ENCODE results near the gene LMX1B. TPM values are rescaled to one million over a fixed set of nuclear protein-coding genes. Genes with fewer than 3 reads are reported as not detected.
"Not testable (repeated sequence)": the region's sequence is repeated elsewhere in the genome, so short reads cannot be mapped to it uniquely, and the experiment has no call there.

The LMX1B gene
- polyA plus RNA-seq, 1 of the 3 experiments (the other 2 are of a cell fraction) = not detected

DNA sequence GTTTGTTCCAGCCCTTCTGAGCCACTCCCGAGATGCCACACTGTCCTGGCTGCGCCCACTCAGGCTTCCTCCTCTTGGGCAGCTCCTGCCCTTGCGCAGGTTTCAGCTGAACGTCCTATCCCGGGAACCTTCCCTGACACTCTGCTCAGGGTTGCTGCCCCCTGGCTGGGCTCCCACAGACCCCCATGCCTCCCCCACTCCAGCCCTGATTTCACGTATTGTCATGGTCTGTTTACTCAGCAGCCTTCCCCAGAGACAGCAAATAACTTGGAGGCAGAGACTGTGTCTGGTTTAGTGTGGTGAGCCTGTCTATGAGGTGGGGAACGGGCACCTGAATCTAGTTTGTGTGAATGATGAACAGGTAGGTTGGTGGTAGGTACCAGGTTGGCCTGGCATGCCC lies 40.4 kb downstream of the LMX1B start:
- Histone ChIP-seq H3K9me3 (no peaks in the 10 kb centered on the region), H3K9me2 (no peaks in the 10 kb centered on the region), H3K79me2 (ENCODE audit: insufficient read depth) (no peaks in the 10 kb centered on the region), H4K20me1 (ENCODE audit: insufficient read depth) (no peaks in the 10 kb centered on the region), H3K27ac (ENCODE audit: low read depth in 2 of 2, low read length in 1 of 2) (no peak overlapping the region), H3K4me1 (ENCODE audit: control insufficient read depth in 1 of 2, insufficient read depth in 2 of 2, low read depth in 1 of 2, low read length in 1 of 2) (no peaks in the 10 kb centered on the region; a peak in 1 of 4 replicates), H3F3A (replicated peaks; ENCODE audit: insufficient read depth) (no peaks in the 10 kb centered on the region), H3K36me3 (replicated peaks in 1 of 2; ENCODE audit: control insufficient read depth in 1 of 2, insufficient read depth in 2 of 2, low read length in 1 of 2) (no peaks in the 10 kb centered on the region), H3K4me3 (ENCODE audit: low read depth in 2 of 2, low read length in 1 of 2) (no peak overlapping the region), H3K4me2 (no peak overlapping the region), H2AFZ (ENCODE audit: low read depth) (no peak overlapping the region), H3K27me3 (ENCODE audit: insufficient read depth) (peaks cover 82% of the 10 kb centered on the region), H3K9ac (no peak overlapping the region)
- DNase-seq = no peak
- no peak for TF ChIP-seq GATA2 (CRISPR knock-in tag; IDR thresholded peaks at IDR 0.05)
- no peak for TF ChIP-seq EZH2phosphoT487 (IDR thresholded peaks at IDR 0.05; ENCODE audit: borderline replicate concordance, low read depth)
- no peak for TF ChIP-seq CHD2 (IDR thresholded peaks at IDR 0.05; ENCODE audit: low read length, partially characterized antibody)
- TF ChIP-seq MXI1 (IDR thresholded peaks at IDR 0.05; ENCODE audit: low read depth, low read length) = no peak
- no peak for TF ChIP-seq EP300 (IDR thresholded peaks at IDR 0.05; ENCODE audit: borderline replicate concordance in 1 of 2, low read depth in 1 of 2, low read length in 1 of 2)
- TF ChIP-seq RCOR1 (IDR thresholded peaks at IDR 0.05; ENCODE audit: low read length) = no peak
- TF ChIP-seq, protein P1, sequence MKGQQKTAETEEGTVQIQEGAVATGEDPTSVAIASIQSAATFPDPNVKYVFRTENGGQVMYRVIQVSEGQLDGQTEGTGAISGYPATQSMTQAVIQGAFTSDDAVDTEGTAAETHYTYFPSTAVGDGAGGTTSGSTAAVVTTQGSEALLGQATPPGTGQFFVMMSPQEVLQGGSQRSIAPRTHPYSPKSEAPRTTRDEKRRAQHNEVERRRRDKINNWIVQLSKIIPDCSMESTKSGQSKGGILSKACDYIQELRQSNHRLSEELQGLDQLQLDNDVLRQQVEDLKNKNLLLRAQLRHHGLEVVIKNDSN (IDR thresholded peaks at IDR 0.05; ENCODE audit: borderline replicate concordance, low read depth) = no peak
- TF ChIP-seq SIN3A (IDR thresholded peaks at IDR 0.05; ENCODE audit: borderline replicate concordance, low read depth, low read length) = no peak
- no peak for TF ChIP-seq FOSL2 (IDR thresholded peaks at IDR 0.05; ENCODE audit: borderline replicate concordance, low read depth)
- TF ChIP-seq, protein P2, sequence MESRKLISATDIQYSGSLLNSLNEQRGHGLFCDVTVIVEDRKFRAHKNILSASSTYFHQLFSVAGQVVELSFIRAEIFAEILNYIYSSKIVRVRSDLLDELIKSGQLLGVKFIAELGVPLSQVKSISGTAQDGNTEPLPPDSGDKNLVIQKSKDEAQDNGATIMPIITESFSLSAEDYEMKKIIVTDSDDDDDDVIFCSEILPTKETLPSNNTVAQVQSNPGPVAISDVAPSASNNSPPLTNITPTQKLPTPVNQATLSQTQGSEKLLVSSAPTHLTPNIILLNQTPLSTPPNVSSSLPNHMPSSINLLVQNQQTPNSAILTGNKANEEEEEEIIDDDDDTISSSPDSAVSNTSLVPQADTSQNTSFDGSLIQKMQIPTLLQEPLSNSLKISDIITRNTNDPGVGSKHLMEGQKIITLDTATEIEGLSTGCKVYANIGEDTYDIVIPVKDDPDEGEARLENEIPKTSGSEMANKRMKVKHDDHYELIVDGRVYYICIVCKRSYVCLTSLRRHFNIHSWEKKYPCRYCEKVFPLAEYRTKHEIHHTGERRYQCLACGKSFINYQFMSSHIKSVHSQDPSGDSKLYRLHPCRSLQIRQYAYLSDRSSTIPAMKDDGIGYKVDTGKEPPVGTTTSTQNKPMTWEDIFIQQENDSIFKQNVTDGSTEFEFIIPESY (IDR thresholded peaks at IDR 0.05; ENCODE audit: borderline replicate concordance, low read depth) = no peak
- no peak for TF ChIP-seq FOXJ3 (CRISPR knock-in tag; IDR thresholded peaks at IDR 0.05)
- TF ChIP-seq JUND (IDR thresholded peaks at IDR 0.05) = no peak
- TF ChIP-seq, protein P3, sequence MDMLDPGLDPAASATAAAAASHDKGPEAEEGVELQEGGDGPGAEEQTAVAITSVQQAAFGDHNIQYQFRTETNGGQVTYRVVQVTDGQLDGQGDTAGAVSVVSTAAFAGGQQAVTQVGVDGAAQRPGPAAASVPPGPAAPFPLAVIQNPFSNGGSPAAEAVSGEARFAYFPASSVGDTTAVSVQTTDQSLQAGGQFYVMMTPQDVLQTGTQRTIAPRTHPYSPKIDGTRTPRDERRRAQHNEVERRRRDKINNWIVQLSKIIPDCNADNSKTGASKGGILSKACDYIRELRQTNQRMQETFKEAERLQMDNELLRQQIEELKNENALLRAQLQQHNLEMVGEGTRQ (IDR thresholded peaks at IDR 0.05; ENCODE audit: borderline replicate concordance, low read depth, low read length) = no peak
- TF ChIP-seq YY1 (IDR thresholded peaks at IDR 0.05; ENCODE audit: low read depth) = no peak
- TF ChIP-seq, protein P4, sequence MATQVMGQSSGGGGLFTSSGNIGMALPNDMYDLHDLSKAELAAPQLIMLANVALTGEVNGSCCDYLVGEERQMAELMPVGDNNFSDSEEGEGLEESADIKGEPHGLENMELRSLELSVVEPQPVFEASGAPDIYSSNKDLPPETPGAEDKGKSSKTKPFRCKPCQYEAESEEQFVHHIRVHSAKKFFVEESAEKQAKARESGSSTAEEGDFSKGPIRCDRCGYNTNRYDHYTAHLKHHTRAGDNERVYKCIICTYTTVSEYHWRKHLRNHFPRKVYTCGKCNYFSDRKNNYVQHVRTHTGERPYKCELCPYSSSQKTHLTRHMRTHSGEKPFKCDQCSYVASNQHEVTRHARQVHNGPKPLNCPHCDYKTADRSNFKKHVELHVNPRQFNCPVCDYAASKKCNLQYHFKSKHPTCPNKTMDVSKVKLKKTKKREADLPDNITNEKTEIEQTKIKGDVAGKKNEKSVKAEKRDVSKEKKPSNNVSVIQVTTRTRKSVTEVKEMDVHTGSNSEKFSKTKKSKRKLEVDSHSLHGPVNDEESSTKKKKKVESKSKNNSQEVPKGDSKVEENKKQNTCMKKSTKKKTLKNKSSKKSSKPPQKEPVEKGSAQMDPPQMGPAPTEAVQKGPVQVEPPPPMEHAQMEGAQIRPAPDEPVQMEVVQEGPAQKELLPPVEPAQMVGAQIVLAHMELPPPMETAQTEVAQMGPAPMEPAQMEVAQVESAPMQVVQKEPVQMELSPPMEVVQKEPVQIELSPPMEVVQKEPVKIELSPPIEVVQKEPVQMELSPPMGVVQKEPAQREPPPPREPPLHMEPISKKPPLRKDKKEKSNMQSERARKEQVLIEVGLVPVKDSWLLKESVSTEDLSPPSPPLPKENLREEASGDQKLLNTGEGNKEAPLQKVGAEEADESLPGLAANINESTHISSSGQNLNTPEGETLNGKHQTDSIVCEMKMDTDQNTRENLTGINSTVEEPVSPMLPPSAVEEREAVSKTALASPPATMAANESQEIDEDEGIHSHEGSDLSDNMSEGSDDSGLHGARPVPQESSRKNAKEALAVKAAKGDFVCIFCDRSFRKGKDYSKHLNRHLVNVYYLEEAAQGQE (IDR thresholded peaks at IDR 0.05; ENCODE audit: low read depth, low read length) = no peak
- TF ChIP-seq TAF1 (IDR thresholded peaks at IDR 0.05; ENCODE audit: borderline replicate concordance, low read depth, low read length) = no peak
- no peak for TF ChIP-seq RXRA (IDR thresholded peaks at IDR 0.05; ENCODE audit: borderline replicate concordance, low read depth)
- TF ChIP-seq POLR2AphosphoS5 (IDR thresholded peaks at IDR 0.05; ENCODE audit: low read depth, low read length) = no peak
- no peak for TF ChIP-seq RAD21 (IDR thresholded peaks at IDR 0.05; ENCODE audit: low read length)
- no peak for TF ChIP-seq ELF1 (IDR thresholded peaks at IDR 0.05)
- 43% methylated on average over 6 of the region's 7 CpGs for WGBS (ENCODE audit: low lambda C conversion rate)
- ChIA-PET POLR2A (no interaction called here), CTCF (interaction anchor here (0.9 to 5.2 kb wide), 8 partner anchors 8 to 155 kb away, joined by 3 to 20 read pairs (median 4); no protein-coding TSS in a partner anchor)

DNA sequence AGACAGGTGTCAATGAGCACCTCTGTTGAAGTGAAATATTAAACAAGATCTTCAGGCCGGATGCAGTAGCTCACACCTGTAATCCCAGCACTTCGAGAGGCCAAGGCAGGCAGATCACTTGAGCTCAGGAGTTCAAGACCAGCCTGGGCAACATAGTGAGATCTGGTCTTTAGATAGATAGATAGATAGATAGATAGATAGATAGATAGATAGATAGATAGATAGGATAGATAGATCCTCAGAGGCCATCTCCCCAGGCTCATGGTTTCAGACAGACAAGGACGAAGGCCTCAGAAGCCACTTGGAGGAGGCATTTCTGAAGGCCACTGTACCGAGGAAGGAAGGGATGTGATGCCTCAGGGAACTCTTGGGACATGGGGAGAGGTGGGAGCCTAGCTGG lies 42.5 kb downstream of the LMX1B start:
- CTCF ChIA-PET = interaction anchor here (1.0 to 1.6 kb wide), 2 partner anchors 34 to 125 kb away, joined by 3 read pairs; no protein-coding TSS in a partner anchor
- H3F3A ChIP-seq (replicated peaks; ENCODE audit: insufficient read depth); POLR2A ChIA-PET; H3K4me2 ChIP-seq; DNase-seq; H3K4me3 ChIP-seq (ENCODE audit: low read depth in 2 of 2, low read length in 1 of 2); H3K9ac ChIP-seq; H2AFZ ChIP-seq (ENCODE audit: low read depth); H3K4me1 ChIP-seq (ENCODE audit: control insufficient read depth in 1 of 2, insufficient read depth in 2 of 2, low read depth in 1 of 2, low read length in 1 of 2); H3K79me2 ChIP-seq (ENCODE audit: insufficient read depth); H4K20me1 ChIP-seq (ENCODE audit: insufficient read depth); H3K9me3 ChIP-seq; H3K27ac ChIP-seq (ENCODE audit: low read depth in 2 of 2, low read length in 1 of 2); H3K36me3 ChIP-seq (replicated peaks in 1 of 2; ENCODE audit: control insufficient read depth in 1 of 2, insufficient read depth in 2 of 2, low read length in 1 of 2); H3K9me2 ChIP-seq: not testable (repeated sequence)
- peaks cover 61% of the 10 kb centered on the region for H3K27me3 ChIP-seq (ENCODE audit: insufficient read depth)
- WGBS (ENCODE audit: low lambda C conversion rate) = 17% methylated on average over 4 of the region's 4 CpGs

Data from SK-N-SH (cell line).